ENCODE measurements around the gene DIP2C. TPM values are rescaled to one million over a fixed set of nuclear protein-coding genes. Genes with fewer than 3 reads are reported as not detected.
A peak's percentile ranks its signal among the peaks of the same experiment; 100 is the strongest.

DIP2C gene
- total RNA-seq, 4 donors from 2014 or later = 2.4 to 14.9 (median 6.1) TPM

GRCh38 chr10:629186-629998, 60.1 kb downstream of the DIP2C start:
- H3K36me3 ChIP-seq = no peaks in the 10 kb centered on the region
- intact Hi-C loops (cut with DNase I) = no loop called here
- peak overlapping the region in 1 of 4 donors; percentile 12 for H3K27ac ChIP-seq
- H3K4me3 ChIP-seq = no peak overlapping the region
- no peak for DNase-seq
- peaks cover 13 to 36% (median 17%) of the 10 kb centered on the region in 3 donors for H3K4me1 ChIP-seq
- H3K27me3 ChIP-seq = no peaks in the 10 kb centered on the region
- TF ChIP-seq, protein P1, sequence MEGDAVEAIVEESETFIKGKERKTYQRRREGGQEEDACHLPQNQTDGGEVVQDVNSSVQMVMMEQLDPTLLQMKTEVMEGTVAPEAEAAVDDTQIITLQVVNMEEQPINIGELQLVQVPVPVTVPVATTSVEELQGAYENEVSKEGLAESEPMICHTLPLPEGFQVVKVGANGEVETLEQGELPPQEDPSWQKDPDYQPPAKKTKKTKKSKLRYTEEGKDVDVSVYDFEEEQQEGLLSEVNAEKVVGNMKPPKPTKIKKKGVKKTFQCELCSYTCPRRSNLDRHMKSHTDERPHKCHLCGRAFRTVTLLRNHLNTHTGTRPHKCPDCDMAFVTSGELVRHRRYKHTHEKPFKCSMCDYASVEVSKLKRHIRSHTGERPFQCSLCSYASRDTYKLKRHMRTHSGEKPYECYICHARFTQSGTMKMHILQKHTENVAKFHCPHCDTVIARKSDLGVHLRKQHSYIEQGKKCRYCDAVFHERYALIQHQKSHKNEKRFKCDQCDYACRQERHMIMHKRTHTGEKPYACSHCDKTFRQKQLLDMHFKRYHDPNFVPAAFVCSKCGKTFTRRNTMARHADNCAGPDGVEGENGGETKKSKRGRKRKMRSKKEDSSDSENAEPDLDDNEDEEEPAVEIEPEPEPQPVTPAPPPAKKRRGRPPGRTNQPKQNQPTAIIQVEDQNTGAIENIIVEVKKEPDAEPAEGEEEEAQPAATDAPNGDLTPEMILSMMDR (IDR thresholded peaks at IDR 0.05) = no peak
- no peak for TF ChIP-seq POLR2A (IDR thresholded peaks at IDR 0.05)
- 82 to 100% methylated on average over 2 to 6 of the region's 25 CpGs for WGBS, 2 donors
- no peaks in the 10 kb centered on the region for H3K9me3 ChIP-seq

DNA sequence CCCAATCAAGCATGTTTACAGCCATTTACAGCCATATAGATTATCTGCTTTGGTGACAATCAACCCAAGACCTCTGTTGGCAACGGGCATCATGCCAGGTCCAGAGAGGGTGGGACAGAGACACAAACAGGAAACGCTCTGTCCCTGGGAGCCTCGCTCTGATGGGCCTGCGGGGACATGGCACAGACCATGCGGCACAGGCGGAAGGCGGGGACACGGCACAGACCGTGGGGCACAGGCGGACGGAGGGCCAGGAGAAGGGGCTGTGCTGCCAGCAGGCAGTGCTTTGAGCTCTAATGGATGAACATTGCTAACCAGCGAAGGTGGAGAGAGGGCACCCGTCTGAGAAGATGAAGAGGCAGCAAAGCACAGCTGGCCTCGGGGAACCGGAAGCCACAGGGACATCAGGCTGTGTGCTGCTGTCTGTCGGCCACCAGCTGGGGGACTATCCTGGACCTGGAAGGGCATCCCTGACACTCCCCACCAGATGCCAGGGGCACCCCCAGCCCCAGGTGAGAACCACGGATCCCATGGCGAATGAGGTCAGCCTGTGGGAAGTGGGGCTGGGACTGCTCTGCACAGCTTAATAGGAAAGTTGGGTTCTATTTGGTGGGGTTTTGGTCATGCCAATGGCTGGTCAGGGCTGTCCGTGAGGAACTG, 61.0 kb downstream of the DIP2C start:
- H3K4me3 ChIP-seq = no peak overlapping the region
- no peak for TF ChIP-seq POLR2A (IDR thresholded peaks at IDR 0.05)
- H3K27me3 ChIP-seq = no peaks in the 10 kb centered on the region
- 85 to 89% methylated on average over 8 to 18 of the region's 19 CpGs for WGBS, 2 donors
- H3K9me3 ChIP-seq = no peaks in the 10 kb centered on the region
- peak overlapping the region in 1 of 4 donors; percentile 6 for H3K27ac ChIP-seq
- H3K36me3 ChIP-seq = no peaks in the 10 kb centered on the region
- H3K4me1 ChIP-seq = peaks cover 19 to 36% (median 22%) of the 10 kb centered on the region in 3 donors
- DNase-seq = no peak
- intact Hi-C loops (cut with DNase I) = no loop called here

GRCh38 chr10:627032-627992, 62.2 kb downstream of the DIP2C start:
- Histone ChIP-seq H3K27ac (peak overlapping the region in 3 of 4 donors; percentile 79 to 91 (median 89)), H3K4me3 (no peak overlapping the region), H3K27me3 (no peaks in the 10 kb centered on the region), H3K4me1 (peaks cover 19 to 46% (median 30%) of the 10 kb centered on the region in 3 donors), H3K9me3 (no peaks in the 10 kb centered on the region), H3K36me3 (no peaks in the 10 kb centered on the region)
- 88 to 91% methylated on average over 28 to 42 of the region's 46 CpGs for WGBS, 2 donors
- intact Hi-C loops (cut with DNase I) = no loop called here
- no peak for DNase-seq
- TF ChIP-seq POLR2A (IDR thresholded peaks at IDR 0.05) = no peak
- TF ChIP-seq, protein P1 (IDR thresholded peaks at IDR 0.05) = no peak

- intact Hi-C loops (cut with DNase I) = no loop called here
- TF ChIP-seq, protein P1 (IDR thresholded peaks at IDR 0.05) = no peak
- no peak for TF ChIP-seq POLR2A (IDR thresholded peaks at IDR 0.05)
- Histone ChIP-seq H3K4me3 (peak overlapping the region in 2 of 4 donors; percentile 15 to 34), H3K27me3 (no peaks in the 10 kb centered on the region), H3K27ac (peak overlapping the region; percentile 70 to 91 (median 84)), H3K36me3 (no peaks in the 10 kb centered on the region), H3K9me3 (no peaks in the 10 kb centered on the region), H3K4me1 (peaks cover 19 to 57% (median 30%) of the 10 kb centered on the region in 3 donors)
- WGBS, 2 donors = 84% methylated on average over 9 to 21 of the region's 21 CpGs
- DNase-seq = no peak
Observed at GRCh38 chr10:625751-626711, 63.4 kb downstream of the DIP2C start.
